Measurements from ENCODE around the gene POLL.
A peak's percentile ranks its signal among the peaks of the same experiment; 100 is the strongest.

Gene POLL

GRCh38 chr10:101560298-101561067, 27.6 kb downstream of the POLL start:
- H3K4me3 Mint-ChIP-seq, result no peak overlapping the region
- no peaks in the 10 kb centered on the region for H3K36me3 Mint-ChIP-seq
- peaks cover 48% of the 10 kb centered on the region for H3K27me3 Mint-ChIP-seq
- no peaks in the 10 kb centered on the region for H3K9me3 Mint-ChIP-seq
- ATAC-seq, result no peak
- H3K4me1 Mint-ChIP-seq, result peaks cover 13% of the 10 kb centered on the region
- no peak overlapping the region for H3K27ac Mint-ChIP-seq

GRCh38 chr10:101559596-101560297, 28.3 kb downstream of the POLL start:
- peaks cover 13% of the 10 kb centered on the region for H3K4me1 Mint-ChIP-seq
- no peak for ATAC-seq
- no peak overlapping the region for H3K27ac Mint-ChIP-seq
- H3K36me3 Mint-ChIP-seq, result no peaks in the 10 kb centered on the region
- H3K4me3 Mint-ChIP-seq, result no peak overlapping the region
- no peaks in the 10 kb centered on the region for H3K9me3 Mint-ChIP-seq
- peaks cover 40% of the 10 kb centered on the region for H3K27me3 Mint-ChIP-seq

- Mint-ChIP-seq H3K4me3 (no peak overlapping the region), H3K27me3 (peaks cover 33% of the 10 kb centered on the region), H3K9me3 (no peaks in the 10 kb centered on the region), H3K27ac (no peak overlapping the region), H3K36me3 (peaks cover 7% of the 10 kb centered on the region), H3K4me1 (peaks cover 13% of the 10 kb centered on the region)
- ATAC-seq, result peak; percentile 14
Measured at GRCh38 chr10:101558671-101559595, 29.1 kb downstream of the POLL start.

GRCh38 chr10:101558204-101558603, 29.9 kb downstream of the POLL start:
- Mint-ChIP-seq H3K4me1 (peaks cover 13% of the 10 kb centered on the region), H3K27me3 (peaks cover 26% of the 10 kb centered on the region), H3K36me3 (peaks cover 15% of the 10 kb centered on the region), H3K9me3 (no peaks in the 10 kb centered on the region), H3K27ac (no peak overlapping the region), H3K4me3 (no peak overlapping the region)
- ATAC-seq, result no peak

- ATAC-seq, result no peak
- Mint-ChIP-seq H3K9me3 (no peaks in the 10 kb centered on the region), H3K4me1 (peaks cover 13% of the 10 kb centered on the region), H3K36me3 (peaks cover 21% of the 10 kb centered on the region), H3K27me3 (peaks cover 19% of the 10 kb centered on the region), H3K4me3 (no peak overlapping the region), H3K27ac (no peak overlapping the region)
Measured at GRCh38 chr10:101557541-101557940, 30.5 kb downstream of the POLL start.

- Mint-ChIP-seq H3K36me3 (peaks cover 43% of the 10 kb centered on the region), H3K4me1 (no peaks in the 10 kb centered on the region), H3K27me3 (no peaks in the 10 kb centered on the region), H3K9me3 (no peaks in the 10 kb centered on the region), H3K27ac (no peak overlapping the region), H3K4me3 (no peak overlapping the region)
- ATAC-seq, result no peak
Measured at GRCh38 chr10:101552442-101552841, 35.6 kb downstream of the POLL start.

- peaks cover 52% of the 10 kb centered on the region for H3K36me3 Mint-ChIP-seq
- H3K27me3 Mint-ChIP-seq, result no peaks in the 10 kb centered on the region
- no peaks in the 10 kb centered on the region for H3K4me1 Mint-ChIP-seq
- no peaks in the 10 kb centered on the region for H3K9me3 Mint-ChIP-seq
- H3K4me3 Mint-ChIP-seq, result no peak overlapping the region
- no peak for ATAC-seq
- H3K27ac Mint-ChIP-seq, result no peak overlapping the region
Measured at GRCh38 chr10:101550965-101551364, 37.1 kb downstream of the POLL start.

- Mint-ChIP-seq H3K9me3 (no peaks in the 10 kb centered on the region), H3K27ac (no peak overlapping the region), H3K4me1 (no peaks in the 10 kb centered on the region), H3K36me3 (peaks cover 45% of the 10 kb centered on the region), H3K27me3 (no peaks in the 10 kb centered on the region), H3K4me3 (no peak overlapping the region)
- ATAC-seq, result no peak
Measured at GRCh38 chr10:101545898-101546297, 42.2 kb downstream of the POLL start.

GRCh38 chr10:101538446-101538845, 49.6 kb downstream of the POLL start:
- H3K4me1 Mint-ChIP-seq, result no peaks in the 10 kb centered on the region
- H3K4me3 Mint-ChIP-seq, result no peak overlapping the region
- peaks cover 49% of the 10 kb centered on the region for H3K36me3 Mint-ChIP-seq
- ATAC-seq, result no peak
- H3K27me3 Mint-ChIP-seq, result no peaks in the 10 kb centered on the region
- H3K9me3 Mint-ChIP-seq, result no peaks in the 10 kb centered on the region
- H3K27ac Mint-ChIP-seq, result no peak overlapping the region

GRCh38 chr10:101536800-101537199, 51.3 kb downstream of the POLL start:
- ATAC-seq, result no peak
- H3K9me3 Mint-ChIP-seq, result no peaks in the 10 kb centered on the region
- no peak overlapping the region for H3K4me3 Mint-ChIP-seq
- H3K36me3 Mint-ChIP-seq, result peaks cover 45% of the 10 kb centered on the region
- H3K4me1 Mint-ChIP-seq, result no peaks in the 10 kb centered on the region
- no peaks in the 10 kb centered on the region for H3K27me3 Mint-ChIP-seq
- no peak overlapping the region for H3K27ac Mint-ChIP-seq

- no peak for ATAC-seq
- peaks cover 45% of the 10 kb centered on the region for H3K36me3 Mint-ChIP-seq
- no peak overlapping the region for H3K4me3 Mint-ChIP-seq
- H3K27me3 Mint-ChIP-seq, result no peaks in the 10 kb centered on the region
- H3K27ac Mint-ChIP-seq, result no peak overlapping the region
- H3K4me1 Mint-ChIP-seq, result no peaks in the 10 kb centered on the region
- no peaks in the 10 kb centered on the region for H3K9me3 Mint-ChIP-seq
Measured at GRCh38 chr10:101535949-101536348, 52.1 kb downstream of the POLL start.

- H3K27me3 Mint-ChIP-seq, result no peaks in the 10 kb centered on the region
- H3K4me3 Mint-ChIP-seq, result no peak overlapping the region
- no peaks in the 10 kb centered on the region for H3K9me3 Mint-ChIP-seq
- ATAC-seq, result no peak
- H3K4me1 Mint-ChIP-seq, result no peaks in the 10 kb centered on the region
- H3K27ac Mint-ChIP-seq, result no peak overlapping the region
- peaks cover 13% of the 10 kb centered on the region for H3K36me3 Mint-ChIP-seq
Measured at GRCh38 chr10:101529725-101530553, 58.1 kb downstream of the POLL start.

- ATAC-seq, result no peak
- Mint-ChIP-seq H3K4me1 (no peaks in the 10 kb centered on the region), H3K4me3 (no peak overlapping the region), H3K36me3 (peaks cover 6% of the 10 kb centered on the region), H3K9me3 (no peaks in the 10 kb centered on the region), H3K27ac (no peak overlapping the region), H3K27me3 (no peaks in the 10 kb centered on the region)
Measured at GRCh38 chr10:101529207-101529606, 58.9 kb downstream of the POLL start.
